Measurements from ENCODE around the gene ZDHHC18.
"Not testable (repeated sequence)": the region's sequence is repeated elsewhere in the genome, so short reads cannot be mapped to it uniquely, and the experiment has no call there.

Gene ZDHHC18

DNA sequence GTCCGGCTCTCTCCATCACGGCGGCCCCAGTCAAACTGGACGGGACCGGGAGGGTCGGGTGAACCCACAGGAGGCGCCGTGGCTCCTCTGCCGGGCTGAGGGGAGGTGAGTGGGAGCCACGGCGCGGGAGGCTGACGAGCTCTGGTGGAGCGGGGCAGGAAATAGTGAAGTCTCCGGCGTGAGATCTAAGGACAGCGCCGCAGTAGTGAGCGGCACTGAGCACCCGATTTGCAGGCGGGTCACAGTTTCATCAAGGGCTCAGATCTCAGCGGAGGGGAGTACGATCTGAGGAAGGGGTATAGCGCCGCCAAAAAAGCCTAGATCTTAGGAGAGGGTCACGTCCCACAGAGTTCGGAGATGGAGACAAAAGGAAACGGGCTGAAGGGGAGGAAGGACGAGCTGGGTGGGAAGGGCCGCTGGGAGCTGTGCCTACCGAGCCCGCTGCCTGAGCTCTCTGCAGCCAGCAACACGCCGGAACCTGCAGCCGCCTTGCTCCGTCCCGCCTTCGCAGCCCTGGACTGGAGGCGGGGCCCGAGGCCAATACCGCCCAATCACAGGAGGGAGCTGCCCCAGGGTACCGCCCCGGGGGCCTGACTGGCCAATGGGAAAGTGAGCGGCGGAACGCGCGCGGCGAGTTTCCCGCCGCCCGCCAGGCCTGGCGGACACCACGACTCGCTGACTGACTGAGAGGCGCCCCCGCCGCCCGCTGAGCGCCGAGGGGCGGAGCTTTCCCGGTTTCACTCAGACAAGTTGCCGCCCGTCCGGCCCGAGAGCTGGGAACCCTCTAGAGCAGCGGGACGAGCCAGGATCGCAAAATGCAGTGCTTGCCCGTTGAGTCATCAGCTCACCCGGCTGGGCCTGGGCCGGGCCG, 38.4 kb downstream of the ZDHHC18 start:
- H3K4me1 ChIP-seq (ENCODE audit: control insufficient read depth, low read depth, low read length): peaks cover 5% of the 10 kb centered on the region
- H3K9ac ChIP-seq (ENCODE audit: low read length): peak overlapping the region; percentile 61
- H3K27ac ChIP-seq (ENCODE audit: low read length): no peak overlapping the region
- H3K9me3 ChIP-seq (ENCODE audit: control insufficient read depth, low read depth, low read length): no peaks in the 10 kb centered on the region
- peaks cover 12% of the 10 kb centered on the region for H3K27me3 ChIP-seq (ENCODE audit: control insufficient read depth, insufficient read depth, low read length)
- H3K36me3 ChIP-seq (ENCODE audit: control insufficient read depth, low read depth, low read length): no peaks in the 10 kb centered on the region
- peak overlapping the region; percentile 64 for H3K4me3 ChIP-seq (ENCODE audit: low read length)

DNA sequence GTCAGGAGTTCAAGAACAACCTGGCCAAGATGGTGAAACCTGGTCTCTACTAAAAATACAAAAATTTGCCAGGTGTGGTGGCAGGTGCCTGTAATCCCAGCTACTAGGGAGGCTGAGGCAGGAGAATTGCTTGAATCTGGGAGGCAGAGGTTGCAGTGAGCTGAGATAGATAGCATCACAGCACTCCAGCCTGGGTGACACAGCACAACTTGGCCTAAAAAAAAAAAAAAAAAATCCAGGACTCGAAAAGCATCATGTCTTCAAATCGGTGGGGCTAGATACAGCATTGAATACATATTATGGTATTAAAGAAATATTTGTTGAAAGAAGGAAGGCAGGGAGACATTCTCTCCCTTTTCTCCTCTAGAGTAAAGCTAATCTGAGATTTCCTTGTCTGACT, 46.6 kb downstream of the ZDHHC18 start:
- not testable (repeated sequence) for H3K36me3 ChIP-seq (ENCODE audit: control insufficient read depth, low read depth, low read length); H3K9me3 ChIP-seq (ENCODE audit: control insufficient read depth, low read depth, low read length); H3K4me1 ChIP-seq (ENCODE audit: control insufficient read depth, low read depth, low read length); H3K27ac ChIP-seq (ENCODE audit: low read length); H3K9ac ChIP-seq (ENCODE audit: low read length); H3K4me3 ChIP-seq (ENCODE audit: low read length); H3K27me3 ChIP-seq (ENCODE audit: control insufficient read depth, insufficient read depth, low read length)

DNA sequence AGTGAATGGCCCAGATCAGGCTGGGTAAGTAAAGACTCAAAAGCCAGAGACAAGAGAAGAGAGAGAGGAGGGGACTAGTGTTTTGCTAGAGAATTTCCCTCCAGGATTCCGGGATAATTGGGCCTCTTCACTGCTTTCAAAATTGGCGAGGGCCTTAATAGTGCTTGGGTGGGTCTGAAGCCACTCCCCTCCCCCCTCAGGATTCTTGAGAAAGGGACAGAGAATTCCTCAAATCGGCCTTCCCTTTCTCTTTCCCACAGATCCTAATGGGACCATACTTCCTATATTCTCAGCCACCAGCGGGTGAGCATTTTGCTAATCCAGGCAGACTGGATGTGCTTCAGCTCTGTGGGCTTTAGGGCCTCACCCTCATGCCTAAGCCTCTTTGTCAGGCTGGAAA, 48.4 kb downstream of the ZDHHC18 start:
- Histone ChIP-seq H3K4me1 (ENCODE audit: control insufficient read depth, low read depth, low read length) (no peaks in the 10 kb centered on the region), H3K27ac (ENCODE audit: low read length) (no peak overlapping the region), H3K36me3 (ENCODE audit: control insufficient read depth, low read depth, low read length) (peaks cover 9% of the 10 kb centered on the region), H3K4me3 (ENCODE audit: low read length) (no peak overlapping the region), H3K27me3 (ENCODE audit: control insufficient read depth, insufficient read depth, low read length) (no peaks in the 10 kb centered on the region), H3K9me3 (ENCODE audit: control insufficient read depth, low read depth, low read length) (no peaks in the 10 kb centered on the region), H3K9ac (ENCODE audit: low read length) (no peak overlapping the region)

DNA sequence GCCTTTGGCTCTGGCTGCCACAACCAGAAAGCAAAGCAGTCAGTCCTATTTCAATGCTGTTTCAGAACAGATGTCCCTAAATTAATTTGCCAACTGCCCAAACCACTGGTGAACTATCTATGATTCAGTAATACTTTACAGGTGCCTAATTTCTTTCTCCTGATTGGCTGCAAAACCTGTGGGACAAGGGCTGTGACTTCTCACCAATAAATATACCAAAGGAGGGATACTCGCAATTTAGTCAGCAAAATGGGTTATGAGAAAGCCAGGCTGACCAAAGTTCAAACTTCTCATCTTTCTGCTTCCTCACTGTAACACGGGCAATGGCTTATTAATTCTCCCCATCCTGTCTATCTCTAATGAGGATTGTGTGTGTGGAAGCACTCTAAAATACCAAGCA, 50.8 kb downstream of the ZDHHC18 start:
- Histone ChIP-seq H3K4me1 (ENCODE audit: control insufficient read depth, low read depth, low read length) (no peaks in the 10 kb centered on the region), H3K9ac (ENCODE audit: low read length) (no peak overlapping the region), H3K4me3 (ENCODE audit: low read length) (no peak overlapping the region), H3K36me3 (ENCODE audit: control insufficient read depth, low read depth, low read length) (peaks cover 22% of the 10 kb centered on the region), H3K27me3 (ENCODE audit: control insufficient read depth, insufficient read depth, low read length) (no peaks in the 10 kb centered on the region), H3K27ac (ENCODE audit: low read length) (no peak overlapping the region), H3K9me3 (ENCODE audit: control insufficient read depth, low read depth, low read length) (no peaks in the 10 kb centered on the region)

DNA sequence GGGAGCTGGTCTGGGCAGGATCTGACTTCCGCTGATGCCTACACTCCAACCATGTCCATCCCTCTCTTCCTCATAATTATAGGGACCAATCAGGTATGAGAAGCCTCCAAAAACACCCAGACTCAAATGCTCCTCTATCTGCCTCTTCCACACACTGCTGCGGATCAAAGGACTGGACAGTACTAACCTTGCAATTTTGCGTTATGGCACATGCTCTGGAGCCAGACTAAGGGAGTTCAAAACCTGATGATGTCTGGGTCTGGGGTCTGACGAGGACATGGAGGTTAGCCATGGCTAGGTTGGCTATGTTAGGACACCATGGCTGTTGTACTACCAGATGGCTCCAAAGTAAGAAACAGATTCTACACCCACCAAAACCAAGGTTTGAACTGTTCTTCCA, 53.3 kb downstream of the ZDHHC18 start:
- Histone ChIP-seq H3K4me1 (ENCODE audit: control insufficient read depth, low read depth, low read length) (no peaks in the 10 kb centered on the region), H3K9me3 (ENCODE audit: control insufficient read depth, low read depth, low read length) (no peaks in the 10 kb centered on the region), H3K27me3 (ENCODE audit: control insufficient read depth, insufficient read depth, low read length) (no peaks in the 10 kb centered on the region), H3K36me3 (ENCODE audit: control insufficient read depth, low read depth, low read length) (peaks cover 46% of the 10 kb centered on the region), H3K4me3 (ENCODE audit: low read length) (no peak overlapping the region), H3K27ac (ENCODE audit: low read length) (no peak overlapping the region), H3K9ac (ENCODE audit: low read length) (no peak overlapping the region)

DNA sequence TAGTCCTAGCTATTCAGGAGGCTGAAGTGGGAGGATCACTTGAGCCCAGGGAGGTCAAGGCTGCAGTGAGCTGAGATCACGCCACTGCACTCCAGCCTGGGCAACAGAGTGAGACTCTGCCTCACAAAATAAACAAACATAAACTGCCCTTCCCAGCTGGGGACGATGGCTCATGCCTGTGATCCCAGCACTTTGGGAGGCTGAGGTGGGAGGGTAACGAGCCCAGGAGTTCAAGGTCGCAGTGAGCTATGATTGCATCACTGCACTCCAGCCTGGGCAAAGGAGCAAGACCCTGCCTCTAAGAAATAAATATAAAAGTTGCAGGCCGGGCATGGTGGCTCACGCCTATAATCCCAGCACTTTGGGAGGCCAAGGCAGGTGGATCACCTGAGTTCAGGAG, 55.1 kb downstream of the ZDHHC18 start:
- not testable (repeated sequence) for H3K9me3 ChIP-seq (ENCODE audit: control insufficient read depth, low read depth, low read length); H3K27ac ChIP-seq (ENCODE audit: low read length); H3K4me1 ChIP-seq (ENCODE audit: control insufficient read depth, low read depth, low read length); H3K4me3 ChIP-seq (ENCODE audit: low read length); H3K9ac ChIP-seq (ENCODE audit: low read length); H3K27me3 ChIP-seq (ENCODE audit: control insufficient read depth, insufficient read depth, low read length)
- peaks cover 61% of the 10 kb centered on the region for H3K36me3 ChIP-seq (ENCODE audit: control insufficient read depth, low read depth, low read length)

DNA sequence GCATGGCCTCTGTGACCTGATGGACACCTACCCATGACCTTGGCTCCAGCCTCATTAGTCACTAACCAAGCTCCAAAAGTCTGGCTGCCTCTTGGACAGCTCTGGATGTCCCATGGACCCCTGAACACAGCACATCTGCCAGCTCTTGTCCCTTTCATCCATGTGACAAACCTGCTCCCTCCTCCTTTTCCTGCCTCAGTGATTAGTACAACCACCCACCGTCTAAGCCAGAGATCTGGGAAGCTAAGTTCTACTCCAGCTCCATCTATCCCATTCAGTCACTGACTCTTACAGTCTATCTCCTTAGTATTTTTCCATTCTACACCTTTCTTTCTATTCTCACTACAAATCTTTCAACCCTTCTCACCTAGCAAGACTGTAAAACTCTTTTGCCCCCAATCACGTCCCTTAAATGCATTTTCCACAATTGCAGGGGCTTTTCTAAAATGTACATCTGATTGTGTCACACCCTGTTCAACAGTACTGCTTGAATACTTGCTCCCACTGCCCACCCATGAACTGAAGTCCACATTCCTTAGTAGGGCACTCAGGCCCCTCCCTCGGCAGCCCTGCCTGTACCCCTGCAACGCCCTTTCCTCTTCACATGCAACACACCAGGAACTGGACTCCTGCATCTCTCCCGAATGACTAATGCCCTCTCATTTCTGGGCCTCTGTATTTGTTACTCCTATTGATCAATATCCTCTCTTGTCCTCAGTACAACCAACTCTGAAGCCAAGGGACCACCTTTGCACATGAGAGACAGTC, 56.4 kb downstream of the ZDHHC18 start:
- peaks cover 57% of the 10 kb centered on the region for H3K36me3 ChIP-seq (ENCODE audit: control insufficient read depth, low read depth, low read length)
- H3K27ac ChIP-seq (ENCODE audit: low read length): no peak overlapping the region

DNA sequence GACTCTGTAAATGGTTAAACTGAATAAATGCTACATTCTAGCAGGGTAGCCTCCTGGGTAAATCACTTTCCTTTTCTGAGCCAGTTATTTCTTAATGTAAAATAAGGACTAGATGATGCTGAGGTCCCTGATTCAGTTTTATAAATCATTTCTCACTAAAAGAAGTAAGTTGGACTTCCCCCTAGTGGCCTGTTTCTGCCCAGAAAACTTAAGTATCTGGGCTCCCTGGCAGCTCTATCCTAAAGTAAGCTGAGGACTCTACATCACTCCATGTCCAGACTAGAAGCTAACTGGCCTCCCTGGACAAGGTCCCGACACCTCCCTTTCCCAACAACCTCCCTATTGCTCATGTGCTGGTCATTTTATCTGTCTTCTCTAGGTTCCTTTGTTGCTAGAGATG, 60.6 kb downstream of the ZDHHC18 start:
- H3K9me3 ChIP-seq (ENCODE audit: control insufficient read depth, low read depth, low read length): no peaks in the 10 kb centered on the region
- no peaks in the 10 kb centered on the region for H3K27me3 ChIP-seq (ENCODE audit: control insufficient read depth, insufficient read depth, low read length)
- H3K9ac ChIP-seq (ENCODE audit: low read length): no peak overlapping the region
- no peak overlapping the region for H3K27ac ChIP-seq (ENCODE audit: low read length)
- peaks cover 47% of the 10 kb centered on the region for H3K36me3 ChIP-seq (ENCODE audit: control insufficient read depth, low read depth, low read length)
- no peak overlapping the region for H3K4me3 ChIP-seq (ENCODE audit: low read length)
- H3K4me1 ChIP-seq (ENCODE audit: control insufficient read depth, low read depth, low read length): no peaks in the 10 kb centered on the region

More for the DNA sequence above, 56.4 kb downstream of the ZDHHC18 start:
- Histone ChIP-seq H3K27me3 (ENCODE audit: control insufficient read depth, insufficient read depth, low read length) (no peaks in the 10 kb centered on the region), H3K9ac (ENCODE audit: low read length) (no peak overlapping the region), H3K4me1 (ENCODE audit: control insufficient read depth, low read depth, low read length) (no peaks in the 10 kb centered on the region), H3K4me3 (ENCODE audit: low read length) (no peak overlapping the region), H3K9me3 (ENCODE audit: control insufficient read depth, low read depth, low read length) (no peaks in the 10 kb centered on the region)

DNA sequence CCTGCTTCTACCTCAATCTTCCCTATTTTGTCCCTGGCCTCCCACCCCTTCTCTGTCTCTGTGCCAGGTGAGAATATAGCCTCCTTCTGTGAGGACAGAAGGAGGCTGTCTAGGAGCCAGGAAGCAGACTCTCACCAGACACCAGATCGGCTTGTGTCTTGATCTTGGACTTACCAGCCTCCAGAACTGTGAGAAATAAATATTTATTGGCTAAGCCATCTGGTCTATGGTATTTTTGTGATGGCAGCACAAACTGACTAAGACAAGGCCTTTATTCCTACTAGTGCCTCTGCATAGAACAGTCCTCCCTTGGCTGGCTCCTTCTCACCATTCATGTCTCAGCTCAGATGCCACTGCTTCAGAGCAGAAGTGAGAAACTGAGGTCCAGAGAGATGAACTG, 61.7 kb downstream of the ZDHHC18 start:
- no peak overlapping the region for H3K9ac ChIP-seq (ENCODE audit: low read length)
- no peaks in the 10 kb centered on the region for H3K27me3 ChIP-seq (ENCODE audit: control insufficient read depth, insufficient read depth, low read length)
- no peak overlapping the region for H3K27ac ChIP-seq (ENCODE audit: low read length)
- no peaks in the 10 kb centered on the region for H3K9me3 ChIP-seq (ENCODE audit: control insufficient read depth, low read depth, low read length)
- H3K4me3 ChIP-seq (ENCODE audit: low read length): no peak overlapping the region
- H3K4me1 ChIP-seq (ENCODE audit: control insufficient read depth, low read depth, low read length): no peaks in the 10 kb centered on the region
- H3K36me3 ChIP-seq (ENCODE audit: control insufficient read depth, low read depth, low read length): peaks cover 46% of the 10 kb centered on the region

DNA sequence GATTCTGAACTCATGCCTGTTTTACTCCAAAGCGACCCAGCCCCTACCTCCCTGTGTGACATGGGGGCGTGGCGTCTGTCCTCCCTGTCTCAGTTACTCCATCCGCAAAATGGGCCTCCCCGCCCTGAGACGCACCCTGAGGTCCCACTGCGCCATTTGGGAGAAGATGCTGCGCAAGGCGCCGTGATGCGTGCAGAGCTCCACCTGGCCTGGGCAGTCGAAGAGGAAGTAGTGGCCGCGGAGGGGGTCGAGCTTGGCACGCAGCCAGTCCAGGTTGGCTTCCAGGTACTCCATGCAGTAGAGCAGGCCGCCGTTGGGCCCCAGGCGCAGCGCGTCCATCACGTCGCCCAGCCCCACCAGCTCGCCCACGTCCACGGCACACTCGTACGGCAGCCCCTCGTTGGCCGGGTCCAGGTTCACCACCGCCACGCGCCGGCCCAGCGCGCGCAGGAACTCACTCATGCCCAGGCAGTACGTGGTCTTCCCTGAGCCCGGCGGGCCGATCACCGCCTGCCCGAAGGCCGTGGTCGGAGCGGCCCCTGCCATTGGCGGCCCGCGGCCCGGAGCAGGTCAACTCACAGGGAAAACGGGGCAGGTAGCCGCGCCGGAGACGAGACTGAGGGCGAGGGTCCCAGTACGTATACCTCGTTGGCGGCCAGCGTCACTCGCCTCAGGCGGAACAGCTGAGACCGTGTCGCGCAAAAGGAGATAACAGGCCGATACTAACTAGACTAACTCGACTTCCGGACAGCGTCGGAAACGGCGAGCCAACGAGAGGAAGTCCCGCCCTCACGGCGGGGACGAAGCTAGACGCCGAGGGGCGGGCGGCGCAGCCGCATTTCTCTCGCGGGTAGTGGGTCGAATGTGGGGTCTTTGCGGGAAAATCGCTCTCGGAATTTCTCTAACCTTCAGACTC, 63.3 kb downstream of the ZDHHC18 start, which contains the start of gene GPN2:
GPN2 (minus strand) TSS at position 733 of the 916 bp plus-strand sequence; CDS start at position 546, 187 bp downstream.
- Histone ChIP-seq H3K36me3 (ENCODE audit: control insufficient read depth, low read depth, low read length) (peaks cover 41% of the 10 kb centered on the region), H3K4me3 (ENCODE audit: low read length) (peak within 1 kb of the TSS; percentile 82), H3K9me3 (ENCODE audit: control insufficient read depth, low read depth, low read length) (no peaks in the 10 kb centered on the region), H3K27me3 (ENCODE audit: control insufficient read depth, insufficient read depth, low read length) (no peaks in the 10 kb centered on the region), H3K4me1 (ENCODE audit: control insufficient read depth, low read depth, low read length) (no peaks in the 10 kb centered on the region), H3K27ac (ENCODE audit: low read length) (no peak within 1 kb of the TSS), H3K9ac (ENCODE audit: low read length) (peak within 1 kb of the TSS; percentile 41)

DNA sequence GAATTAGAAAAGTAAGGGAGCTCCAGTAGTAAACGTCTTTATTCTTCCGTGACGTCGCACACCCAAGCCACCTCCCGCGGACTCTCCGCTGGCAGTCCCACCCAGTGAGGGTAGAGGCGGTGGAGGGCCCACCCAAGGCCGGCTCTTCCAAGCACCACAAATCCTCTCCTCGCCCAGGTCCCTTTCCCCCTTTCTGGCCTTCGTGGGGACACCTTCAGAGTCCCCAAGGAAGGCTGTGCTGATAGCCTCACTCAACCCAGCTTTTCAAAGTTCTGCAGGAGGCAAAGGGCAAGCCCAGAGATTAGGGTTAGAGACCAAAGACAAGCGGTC, 63.9 kb downstream of the ZDHHC18 start:
- no peak overlapping the region for H3K27ac ChIP-seq (ENCODE audit: low read length)
- peaks cover 35% of the 10 kb centered on the region for H3K36me3 ChIP-seq (ENCODE audit: control insufficient read depth, low read depth, low read length)

More for the DNA sequence above, 63.9 kb downstream of the ZDHHC18 start:
- H3K27me3 ChIP-seq (ENCODE audit: control insufficient read depth, insufficient read depth, low read length): no peaks in the 10 kb centered on the region
- no peaks in the 10 kb centered on the region for H3K4me1 ChIP-seq (ENCODE audit: control insufficient read depth, low read depth, low read length)
- peak overlapping the region; percentile 82 for H3K4me3 ChIP-seq (ENCODE audit: low read length)
- H3K9me3 ChIP-seq (ENCODE audit: control insufficient read depth, low read depth, low read length): no peaks in the 10 kb centered on the region
- H3K9ac ChIP-seq (ENCODE audit: low read length): peak overlapping the region; percentile 41
